Suprapubic skin (tissue), 4 donors: ENCODE data around the gene PPY.

Experiments used
- CTCF ChIP-seq, 2 donors: fragments of 200-600 bp in 1 of 2; fragments of 450-650 bp in 1 of 2; sonication (generic) in 1 of 2; IDR thresholded peaks; one replicate each; pipeline ENCODE4 v1.5.1; 2016 to 2019; ENCODE audit warnings: antibody characterized with exemption in 2 of 2, mild to moderate bottlenecking in 1 of 2, moderate library complexity in 1 of 2
- EP300 ChIP-seq: sonication (generic); formaldehyde crosslinking; IDR thresholded peaks from one replicate; pipeline ENCODE4 v1.6.1; 2017; ENCODE audit warnings: antibody characterized with exemption
- POLR2A ChIP-seq, 2 donors: fragments of 450-650 bp; IDR thresholded peaks; one replicate each; pipeline ENCODE4 v1.6.1; 2017; ENCODE audit warnings: antibody characterized with exemption in 2 of 2, mild to moderate bottlenecking in 2 of 2, moderate library complexity in 2 of 2
- POLR2AphosphoS5 ChIP-seq, 3 donors: sonication (generic); formaldehyde crosslinking; IDR thresholded peaks; one replicate each; pipeline ENCODE4 v1.6.1; 2017; ENCODE audit warnings: antibody characterized with exemption in 3 of 3

- TF ChIP-seq CTCF (IDR thresholded peaks at IDR 0.05) (no peak), EP300 (no peak), POLR2A (IDR thresholded peaks at IDR 0.05) (no peak), POLR2AphosphoS5 (IDR thresholded peaks at IDR 0.05) (no peak)
Measured at GRCh38 chr17:43920500-43921095, 21.7 kb downstream of the PPY start.
